Sigmoid colon (tissue), 7 donors: ENCODE results near the gene PHAX. TPM values are rescaled to one million over a fixed set of nuclear protein-coding genes. Genes with fewer than 3 reads are reported as not detected.
"Not testable (repeated sequence)": the region's sequence is repeated elsewhere in the genome, so short reads cannot be mapped to it uniquely, and the experiment has no call there.

Experiments used
- DNase-seq: peaks from one replicate; pipeline ENCODE4 v3.0.0-alpha.2; 2019
- H3K27ac ChIP-seq, 4 donors: fragments of 200-600 bp; sonication (generic); one replicate each; pipeline ENCODE4 v1.5.1; 2016 to 2019; ENCODE audit warnings: mild to moderate bottlenecking in 1 of 4
- H3K27me3 ChIP-seq, 3 donors: fragments of 200-600 bp; sonication (generic); one replicate each; pipeline ENCODE4 v1.5.1; 2019; ENCODE audit warnings: mild to moderate bottlenecking in 1 of 3
- H3K36me3 ChIP-seq, 4 donors: fragments of 200-600 bp; sonication (generic); one replicate each; pipeline ENCODE4 v1.5.1; 2016 to 2019
- H3K4me1 ChIP-seq, 4 donors: fragments of 200-600 bp; sonication (generic); one replicate each; pipeline ENCODE4 v1.5.1; 2017 to 2019
- H3K4me3 ChIP-seq, 4 donors: fragments of 200-600 bp; sonication (generic); one replicate each; pipeline ENCODE4 v1.5.1; 2017 to 2019; ENCODE audit warnings: mild to moderate bottlenecking in 2 of 4, moderate library complexity in 1 of 4
- H3K9me3 ChIP-seq, 4 donors: fragments of 200-600 bp in 3 of 4; sonication (generic) in 3 of 4; one replicate each; pipeline versions ENCODE4 v1.5.1 to v1.6.1; 2013 to 2019
- CTCF ChIP-seq, 4 experiments: fragments of 450-650 bp in 3 of 4; fragments of 200-600 bp in 1 of 4; IDR thresholded peaks; one replicate each; pipeline ENCODE4 v1.5.1; 2016 to 2019; ENCODE audit warnings: antibody characterized with exemption in 4 of 4, mild to moderate bottlenecking in 3 of 4, moderate library complexity in 2 of 4
- EP300 ChIP-seq, 4 donors: sonication (generic); formaldehyde crosslinking; IDR thresholded peaks; one replicate each; pipeline ENCODE4 v1.6.1; 2017; ENCODE audit warnings: antibody characterized with exemption in 4 of 4
- POLR2A ChIP-seq, 2 donors: fragments of 450-650 bp; IDR thresholded peaks; one replicate each; pipeline ENCODE4 v1.6.1; 2016; ENCODE audit warnings: antibody characterized with exemption in 2 of 2, mild to moderate bottlenecking in 2 of 2, moderate library complexity in 2 of 2
- POLR2AphosphoS5 ChIP-seq, 4 donors: sonication (generic); formaldehyde crosslinking; IDR thresholded peaks; one replicate each; pipeline ENCODE4 v1.6.1; 2017; ENCODE audit warnings: antibody characterized with exemption in 4 of 4
- WGBS, 2 donors: extraction: QIAGEN DNeasy Blood & Tissue Kit; methylation state at CpG; one replicate each; pipeline ENCODE4 v1.1.7; 2013; 5-methylcytosine and 5-hydroxymethylcytosine counted together
- intact Hi-C: fragments of 100-400 bp; cut with DNase I; formaldehyde crosslinking; loops from one replicate; pipeline ENCODE4 v1.15.1; 2023
- polyA plus RNA-seq, 3 donors: library from polyadenylated mRNA; stranded (reverse); fragments of 200-250 nt; gene quantifications; one replicate each; pipeline ENCODE4 v1.2.3, GENCODE V29; 2013
- total RNA-seq, 4 donors: library from RNA; depleted of rRNA; stranded (reverse); fragments of >200 nt; gene quantifications; one replicate each; pipeline ENCODE4 v1.1.0, GENCODE V29; 2016
- donor health status: healthy with polysubstance abuse.
- donor health status: Bipolar disorder and iron deficiency.
- donor health status: healthy.

The PHAX gene
- total and polyA plus RNA-seq, 7 donors, result 18.9 to 58.5 (median 38.8) TPM

- TF ChIP-seq CTCF (IDR thresholded peaks at IDR 0.05) (no peak), POLR2AphosphoS5 (IDR thresholded peaks at IDR 0.05) (no peak), POLR2A (IDR thresholded peaks at IDR 0.05) (no peak), EP300 (IDR thresholded peaks at IDR 0.05) (no peak)
- H3K4me1 ChIP-seq, result no peaks in the 10 kb centered on the region
- 80 to 89% methylated on average over 7 of the region's 7 CpGs for WGBS, 2 donors
- H3K27ac ChIP-seq, result no peak overlapping the region
- intact Hi-C loops, result no loop called here
- H3K9me3 ChIP-seq, result no peaks in the 10 kb centered on the region
- no peak overlapping the region for H3K4me3 ChIP-seq
- peaks cover 14 to 74% (median 30%) of the 10 kb centered on the region in 4 donors for H3K36me3 ChIP-seq
- no peak for DNase-seq
- H3K27me3 ChIP-seq, result no peaks in the 10 kb centered on the region
Observed at GRCh38 chr5:126613941-126614592, 13.3 kb downstream of the PHAX start.

GRCh38 chr5:126615286-126615685 lies 14.5 kb downstream of the PHAX start:
- Histone ChIP-seq H3K9me3 (no peaks in the 10 kb centered on the region), H3K4me1 (no peaks in the 10 kb centered on the region), H3K36me3 (peaks cover 14 to 74% (median 24%) of the 10 kb centered on the region in 4 donors), H3K27me3 (no peaks in the 10 kb centered on the region), H3K27ac (no peak overlapping the region), H3K4me3 (no peak overlapping the region)
- DNase-seq, result no peak
- WGBS, 2 donors, result 80 to 81% methylated on average over 4 of the region's 4 CpGs
- TF ChIP-seq POLR2AphosphoS5 (IDR thresholded peaks at IDR 0.05) (no peak), EP300 (IDR thresholded peaks at IDR 0.05) (no peak), CTCF (IDR thresholded peaks at IDR 0.05) (no peak), POLR2A (IDR thresholded peaks at IDR 0.05) (no peak)
- intact Hi-C loops, result no loop called here

GRCh38 chr5:126617603-126618002 lies 16.9 kb downstream of the PHAX start:
- H3K4me3 ChIP-seq, DNase-seq, H3K27ac ChIP-seq, H3K4me1 ChIP-seq, H3K9me3 ChIP-seq, H3K27me3 ChIP-seq, intact Hi-C loops: not testable (repeated sequence)
- WGBS, 2 donors, result 96 to 97% methylated on average over 8 of the region's 8 CpGs
- peaks cover 11 to 52% (median 21%) of the 10 kb centered on the region in 4 donors for H3K36me3 ChIP-seq

GRCh38 chr5:126619781-126620180 lies 19.0 kb downstream of the PHAX start:
- Histone ChIP-seq H3K9me3 (no peaks in the 10 kb centered on the region), H3K36me3 (peaks cover 16 to 55% (median 18%) of the 10 kb centered on the region in 4 donors), H3K27me3 (no peaks in the 10 kb centered on the region), H3K27ac (no peak overlapping the region), H3K4me3 (no peak overlapping the region), H3K4me1 (peaks cover 0 to 12% (median 3%) of the 10 kb centered on the region in 4 donors)
- intact Hi-C loops, result no loop called here
- TF ChIP-seq CTCF (IDR thresholded peaks at IDR 0.05), result no peak
- no peak for TF ChIP-seq EP300 (IDR thresholded peaks at IDR 0.05)
- TF ChIP-seq POLR2A (IDR thresholded peaks at IDR 0.05), result no peak
- no peak for TF ChIP-seq POLR2AphosphoS5 (IDR thresholded peaks at IDR 0.05)
- DNase-seq, result no peak
- WGBS, 2 donors, result 87 to 96% methylated on average over 2 of the region's 2 CpGs

- TF ChIP-seq POLR2AphosphoS5 (IDR thresholded peaks at IDR 0.05) (no peak), POLR2A (IDR thresholded peaks at IDR 0.05) (no peak), CTCF (IDR thresholded peaks at IDR 0.05) (no peak), EP300 (IDR thresholded peaks at IDR 0.05) (no peak)
- no peak for DNase-seq
- Histone ChIP-seq H3K4me3 (no peak overlapping the region), H3K27ac (no peak overlapping the region), H3K4me1 (peaks cover 0 to 12% (median 3%) of the 10 kb centered on the region in 4 donors), H3K27me3 (no peaks in the 10 kb centered on the region), H3K9me3 (no peaks in the 10 kb centered on the region), H3K36me3 (peaks cover 0 to 40% (median 17%) of the 10 kb centered on the region in 4 donors)
- intact Hi-C loops, result no loop called here
- whole genome bisulfite sequencing, 2 donors, result 46 to 61% methylated on average over 4 of the region's 4 CpGs
Observed at GRCh38 chr5:126624534-126624933, 23.8 kb downstream of the PHAX start.
